Fibroblast of lung (primary cell): ENCODE data around the gene ATL1. TPM values are rescaled to one million over a fixed set of nuclear protein-coding genes. Genes with fewer than 3 reads are reported as not detected.

Experiments
- DNase-seq, 2 donors: peaks; one replicate each; pipeline versions ENCODE4 v3.0.0 to v3.0.0-alpha.2; 2010; ENCODE audit warnings: low read depth in 2 of 2
- H2AFZ ChIP-seq: 2 replicates; pipeline ENCODE4 v1.5.1; 2012; ENCODE audit warnings: low read length, control low read depth, inconsistent platforms
- H3K27ac ChIP-seq: 2 replicates; pipeline ENCODE4 v1.5.1; 2011; ENCODE audit warnings: low read length, control low read depth; ENCODE audit not compliant: insufficient read depth
- H3K27me3 ChIP-seq: 2 replicates; pipeline ENCODE4 v1.5.1; 2011; ENCODE audit warnings: mild to moderate bottlenecking, low read length; ENCODE audit not compliant: control insufficient read depth, insufficient read depth
- H3K36me3 ChIP-seq: 2 replicates; pipeline ENCODE4 v1.5.1; 2011; ENCODE audit warnings: low read length; ENCODE audit not compliant: control insufficient read depth, insufficient read depth
- H3K4me1 ChIP-seq: 2 replicates; pipeline ENCODE4 v1.5.1; 2011; ENCODE audit warnings: low read length; ENCODE audit not compliant: control insufficient read depth, insufficient read depth; ENCODE audit errors: extremely low read depth
- H3K4me2 ChIP-seq: 2 replicates; pipeline ENCODE4 v1.5.1; 2011; ENCODE audit warnings: low read length, control low read depth; ENCODE audit not compliant: insufficient read depth; ENCODE audit errors: extremely low read depth
- H3K4me3 ChIP-seq, 4 experiments: fragments of 200-600 bp in 1 of 4; sonication (generic) in 1 of 4; replicated peaks in 1 of 4; 2 replicates each; pipeline ENCODE4 v1.5.1; 2011 to 2016; ENCODE audit warnings: low read length in 4 of 4, low read depth in 3 of 4, mild to moderate bottlenecking in 3 of 4, control low read depth in 2 of 4, inconsistent platforms in 1 of 4, mixed read lengths in 1 of 4; ENCODE audit not compliant: insufficient read depth in 1 of 4; ENCODE audit errors: control extremely low read depth in 1 of 4
- H3K79me2 ChIP-seq: 2 replicates; pipeline ENCODE4 v1.5.1; 2012; ENCODE audit warnings: mild to moderate bottlenecking, low read length, inconsistent platforms; ENCODE audit not compliant: control insufficient read depth, insufficient read depth
- H3K9ac ChIP-seq: 2 replicates; pipeline ENCODE4 v1.5.1; 2011; ENCODE audit warnings: mild to moderate bottlenecking, low read length, control low read depth; ENCODE audit not compliant: insufficient read depth
- H3K9me3 ChIP-seq: 2 replicates; pipeline ENCODE4 v1.5.1; 2012; ENCODE audit warnings: low read depth, low read length; ENCODE audit not compliant: control insufficient read depth, insufficient read depth
- H4K20me1 ChIP-seq: 2 replicates; pipeline ENCODE4 v1.5.1; 2011; ENCODE audit warnings: low read length; ENCODE audit not compliant: control insufficient read depth, insufficient read depth; ENCODE audit errors: extremely low read depth
- EZH2 ChIP-seq: IDR thresholded peaks from 2 replicates; pipeline ENCODE4 v1.5.1; 2012; ENCODE audit warnings: low read length, control low read depth, mild to moderate bottlenecking; ENCODE audit errors: missing control alignments
- polyA plus RNA-seq, 2 donors: library from polyadenylated mRNA; depleted of rRNA in 1 of 2; stranded (reverse) in 1 of 2; unstranded in 1 of 2; fragments of >200 nt; gene quantifications; 2 replicates each; pipeline ENCODE4 v1.2.1, GENCODE V29; 2011 to 2012; ENCODE audit warnings: missing spikeins in 1 of 2
- total RNA-seq: library from RNA; depleted of rRNA; stranded (reverse); fragments of >200 nt; gene quantifications from 2 replicates; pipeline ENCODE4 v1.2.1, GENCODE V29; 2014
- TF ChIP-seq, protein P1 (sequence below), 2 donors: IDR thresholded peaks in 1 of 2; conservative IDR thresholded peaks in 1 of 2; 1 replicate in 1 of 2; 2 replicates in 1 of 2; pipeline ENCODE4 v1.5.1; 2011 to 2012; ENCODE audit warnings: low read length in 2 of 2, control low read depth in 1 of 2, inconsistent platforms in 1 of 2, low read depth in 1 of 2, mild to moderate bottlenecking in 1 of 2

Gene ATL1
- total and polyA plus RNA-seq, 2 donors (not counting 1 experiment from before 2014, with no cell fraction given) = 14.9 to 16.2 TPM

DNA sequence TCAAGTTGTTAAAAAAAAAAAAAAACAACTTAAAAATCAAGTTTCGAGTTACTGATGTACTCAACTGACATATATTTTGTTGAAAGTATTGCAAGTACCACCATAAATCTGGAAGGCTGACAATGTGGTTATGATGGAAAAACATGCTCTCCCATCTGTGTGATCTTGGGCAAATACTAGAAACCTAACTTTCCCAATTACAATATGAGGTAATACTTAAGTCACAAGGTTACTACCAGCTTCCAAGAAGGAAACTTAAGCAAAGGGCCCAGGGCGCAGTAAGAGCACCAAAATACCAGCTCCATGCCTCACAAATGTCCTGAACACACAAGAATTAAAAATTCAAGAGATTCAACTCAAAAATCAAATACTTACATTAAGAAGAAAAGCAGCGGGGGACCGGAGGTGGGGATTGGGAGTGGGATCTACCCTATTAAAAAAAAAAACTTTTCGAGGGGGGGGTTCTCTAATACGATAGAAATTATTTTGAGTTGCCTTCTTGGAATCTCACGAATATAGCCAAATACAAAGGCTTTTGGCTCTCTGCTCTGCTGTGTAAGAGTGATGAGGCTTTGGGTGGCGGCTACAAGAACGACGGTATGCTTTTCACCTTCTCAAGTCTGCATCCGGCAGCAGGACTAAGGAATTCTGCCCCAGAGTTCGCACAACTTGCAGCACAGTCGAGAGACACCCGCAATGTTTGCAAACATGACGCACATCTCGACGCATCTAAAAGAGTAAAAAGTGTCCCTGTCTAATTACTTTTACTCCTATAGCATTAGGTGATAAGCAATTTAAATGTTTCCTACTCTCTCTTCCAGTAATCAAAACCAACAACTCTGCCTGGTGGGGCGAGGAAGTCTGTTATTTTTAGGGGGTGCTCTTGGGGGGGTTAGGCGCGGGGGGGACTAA, 107.1 kb downstream of the ATL1 start:
- H4K20me1 ChIP-seq = no peaks in the 10 kb centered on the region
- H3K27ac ChIP-seq = peak overlapping the region; percentile 87
- H3K27me3 ChIP-seq = no peaks in the 10 kb centered on the region
- DNase-seq = peak; percentile 78 to 91
- peak overlapping the region; percentile 80 to 97 (median 88) for H3K4me3 ChIP-seq
- TF ChIP-seq, protein P1, sequence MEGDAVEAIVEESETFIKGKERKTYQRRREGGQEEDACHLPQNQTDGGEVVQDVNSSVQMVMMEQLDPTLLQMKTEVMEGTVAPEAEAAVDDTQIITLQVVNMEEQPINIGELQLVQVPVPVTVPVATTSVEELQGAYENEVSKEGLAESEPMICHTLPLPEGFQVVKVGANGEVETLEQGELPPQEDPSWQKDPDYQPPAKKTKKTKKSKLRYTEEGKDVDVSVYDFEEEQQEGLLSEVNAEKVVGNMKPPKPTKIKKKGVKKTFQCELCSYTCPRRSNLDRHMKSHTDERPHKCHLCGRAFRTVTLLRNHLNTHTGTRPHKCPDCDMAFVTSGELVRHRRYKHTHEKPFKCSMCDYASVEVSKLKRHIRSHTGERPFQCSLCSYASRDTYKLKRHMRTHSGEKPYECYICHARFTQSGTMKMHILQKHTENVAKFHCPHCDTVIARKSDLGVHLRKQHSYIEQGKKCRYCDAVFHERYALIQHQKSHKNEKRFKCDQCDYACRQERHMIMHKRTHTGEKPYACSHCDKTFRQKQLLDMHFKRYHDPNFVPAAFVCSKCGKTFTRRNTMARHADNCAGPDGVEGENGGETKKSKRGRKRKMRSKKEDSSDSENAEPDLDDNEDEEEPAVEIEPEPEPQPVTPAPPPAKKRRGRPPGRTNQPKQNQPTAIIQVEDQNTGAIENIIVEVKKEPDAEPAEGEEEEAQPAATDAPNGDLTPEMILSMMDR (conservative IDR thresholded peaks at IDR 0.05 in 1 of 2, IDR thresholded peaks at IDR 0.05 in 1 of 2; ENCODE audit: low read depth in 1 of 2, low read length in 2 of 2) = no peak
- TF ChIP-seq EZH2 = no peak
- H2AFZ ChIP-seq = no peak overlapping the region
- H3K79me2 ChIP-seq = peaks cover 42% of the 10 kb centered on the region
- peak overlapping the region; percentile 87 for H3K9ac ChIP-seq
- peaks cover 5% of the 10 kb centered on the region for H3K4me1 ChIP-seq
- H3K36me3 ChIP-seq = no peaks in the 10 kb centered on the region
- H3K4me2 ChIP-seq = peak overlapping the region; percentile 88
- H3K9me3 ChIP-seq = no peaks in the 10 kb centered on the region

DNA sequence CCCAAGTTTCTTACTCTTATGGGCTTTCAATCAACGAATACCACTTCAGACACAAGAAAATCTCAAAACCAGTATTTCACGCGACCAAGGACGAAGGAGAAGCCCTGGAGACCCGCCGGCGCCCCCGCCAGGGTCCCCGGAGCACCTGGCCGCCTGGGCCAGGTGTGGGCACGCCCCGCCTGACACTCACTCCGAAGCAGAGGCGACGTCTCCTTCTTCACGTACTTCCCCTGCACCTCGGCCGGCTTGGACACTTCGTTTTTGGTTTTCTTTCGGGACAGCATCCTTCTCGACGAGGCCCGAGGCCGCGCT, 107.7 kb downstream of the ATL1 start:
- H3K9ac ChIP-seq = peak overlapping the region; percentile 87
- no peak overlapping the region for H2AFZ ChIP-seq
- H3K36me3 ChIP-seq = no peaks in the 10 kb centered on the region
- peak overlapping the region; percentile 54 for H3K4me2 ChIP-seq
- peak overlapping the region; percentile 87 for H3K27ac ChIP-seq
- peak overlapping the region; percentile 80 to 97 (median 88) for H3K4me3 ChIP-seq
- H3K4me1 ChIP-seq = peaks cover 5% of the 10 kb centered on the region
- no peak for DNase-seq
- TF ChIP-seq, protein P1 (conservative IDR thresholded peaks at IDR 0.05 in 1 of 2, IDR thresholded peaks at IDR 0.05 in 1 of 2; ENCODE audit: low read depth in 1 of 2, low read length in 2 of 2) = no peak
- TF ChIP-seq EZH2 = no peak
- no peaks in the 10 kb centered on the region for H3K27me3 ChIP-seq
- no peaks in the 10 kb centered on the region for H4K20me1 ChIP-seq
- peaks cover 38% of the 10 kb centered on the region for H3K79me2 ChIP-seq
- no peaks in the 10 kb centered on the region for H3K9me3 ChIP-seq

DNA sequence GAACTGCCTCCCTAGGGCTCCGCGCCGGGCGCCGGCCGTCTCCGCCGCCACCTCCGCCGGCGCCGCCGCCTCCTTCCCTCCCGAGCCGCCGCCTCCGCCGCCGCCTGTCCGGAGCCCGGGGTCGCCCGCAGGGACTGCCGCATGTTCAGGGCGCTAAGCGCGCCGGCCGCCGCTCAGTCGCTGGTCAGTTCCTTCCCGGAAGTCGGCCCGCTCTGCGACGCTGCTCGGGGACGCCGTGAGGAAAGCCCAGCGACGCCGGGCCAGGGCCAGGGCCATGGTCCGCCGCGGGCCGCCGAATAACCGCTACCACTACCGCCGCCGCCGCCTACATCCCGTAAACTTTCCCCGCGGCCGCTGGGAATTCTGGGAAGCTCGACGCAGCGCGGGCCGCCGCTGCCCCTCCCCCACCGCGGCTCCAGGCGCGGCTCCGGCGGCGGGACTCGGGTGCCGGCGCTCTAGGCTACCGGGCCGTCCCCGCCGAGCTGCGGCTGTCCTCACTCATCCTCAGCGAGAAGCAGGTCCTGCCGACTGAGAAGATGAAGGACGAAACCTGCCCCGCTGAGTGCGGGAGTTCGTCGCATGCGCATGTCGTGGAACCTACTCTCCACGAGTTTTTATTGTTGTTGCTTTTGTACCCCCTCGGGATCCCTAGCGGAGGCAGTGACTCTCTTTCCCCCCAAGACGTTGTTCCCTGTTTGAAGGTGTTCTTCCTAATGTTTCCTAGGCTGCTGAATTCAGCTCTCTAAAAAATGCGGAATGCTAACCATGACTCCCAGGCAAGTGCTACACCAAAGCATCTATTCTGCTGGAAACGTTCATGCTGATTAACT, 108.3 kb downstream of the ATL1 start, which contains the start of gene SAV1:
Gene SAV1, minus strand, starts transcription at position 311 of the 830 bp plus-strand sequence. CDS start 339 bp downstream, outside the sequence.
- Histone ChIP-seq H3K4me3 (peak within 1 kb of the TSS; percentile 80 to 97 (median 88)), H3K27me3 (no peaks in the 10 kb centered on the region), H3K79me2 (peaks cover 36% of the 10 kb centered on the region), H4K20me1 (no peaks in the 10 kb centered on the region), H2AFZ (peak within 1 kb of the TSS; percentile 96), H3K4me1 (peaks cover 5% of the 10 kb centered on the region), H3K4me2 (peak within 1 kb of the TSS; percentile 88), H3K9ac (peak within 1 kb of the TSS; percentile 87), H3K27ac (peak within 1 kb of the TSS; percentile 87), H3K36me3 (no peaks in the 10 kb centered on the region), H3K9me3 (no peaks in the 10 kb centered on the region)
- TF ChIP-seq, protein P1 (conservative IDR thresholded peaks at IDR 0.05 in 1 of 2, IDR thresholded peaks at IDR 0.05 in 1 of 2; ENCODE audit: low read depth in 1 of 2, low read length in 2 of 2) = no peak
- DNase-seq = peak; percentile 84 to 92
